ENCODE measurements around the gene PRPF40B. TPM values are rescaled to one million over a fixed set of nuclear protein-coding genes. Genes with fewer than 3 reads are reported as not detected.
A peak's percentile ranks its signal among the peaks of the same experiment; 100 is the strongest.
"Not testable (repeated sequence)": the region's sequence is repeated elsewhere in the genome, so short reads cannot be mapped to it uniquely, and the experiment has no call there.

PRPF40B gene
- total RNA-seq, 1 experiment from 2014 or later = 6.6 TPM

- no peak for DNase-seq (ENCODE audit: low read depth)
These were observed 14.1 kb upstream of the PRPF40B start for GRCh38 chr12:49609059-49609874.

GRCh38 chr12:49609875-49610154 lies 13.5 kb upstream of the PRPF40B start:
- DNase-seq (ENCODE audit: low read depth) = peak; percentile 74

- not testable (repeated sequence) for DNase-seq (ENCODE audit: low read depth)
These were observed 12.6 kb upstream of the PRPF40B start for GRCh38 chr12:49610785-49611184.

DNA sequence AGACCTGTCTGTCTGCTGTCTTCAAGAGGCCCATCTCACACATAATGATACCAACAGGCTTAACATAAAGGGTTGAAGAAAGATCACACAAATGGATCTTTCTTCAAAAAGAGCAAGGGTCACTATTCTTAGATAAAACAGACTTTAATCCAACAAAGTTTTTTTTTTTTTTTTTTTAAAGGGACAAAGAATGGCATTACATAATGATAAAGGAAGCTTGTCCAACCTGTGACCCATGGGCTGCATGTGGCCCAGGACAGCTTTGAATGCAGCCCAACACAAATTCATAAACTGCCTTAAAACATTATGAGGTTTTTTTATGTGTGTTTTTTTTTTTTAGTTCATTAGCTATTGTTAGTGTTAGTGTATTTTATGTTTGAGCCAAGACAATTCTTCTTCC lies 11.2 kb upstream of the PRPF40B start:
- no peak for DNase-seq (ENCODE audit: low read depth)

GRCh38 chr12:49615725-49616124 lies 7.6 kb upstream of the PRPF40B start:
- peak; percentile 66 for DNase-seq (ENCODE audit: low read depth)

- no peak for DNase-seq (ENCODE audit: low read depth)
These were observed 6.7 kb upstream of the PRPF40B start for GRCh38 chr12:49616533-49617219.

DNA sequence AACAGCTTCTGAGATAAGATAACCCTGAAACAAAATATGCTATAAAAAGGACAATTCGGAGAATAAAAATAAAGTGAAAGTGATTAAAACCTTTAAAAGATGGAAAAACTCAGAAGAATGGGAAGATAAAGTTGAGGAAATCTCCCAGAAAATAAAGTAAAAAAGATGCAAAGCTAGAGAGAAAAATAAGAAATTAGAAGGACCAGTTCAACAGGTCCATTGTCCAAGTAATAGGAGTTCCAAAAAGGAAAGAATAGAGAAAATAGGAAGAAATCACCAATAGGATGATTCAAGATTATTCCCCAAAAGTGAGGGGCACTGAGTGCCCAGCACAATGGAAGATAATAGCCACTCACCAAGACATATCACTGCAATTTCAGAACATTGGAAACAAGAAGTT lies 4.8 kb upstream of the PRPF40B start:
- DNase-seq (ENCODE audit: low read depth) = no peak

DNA sequence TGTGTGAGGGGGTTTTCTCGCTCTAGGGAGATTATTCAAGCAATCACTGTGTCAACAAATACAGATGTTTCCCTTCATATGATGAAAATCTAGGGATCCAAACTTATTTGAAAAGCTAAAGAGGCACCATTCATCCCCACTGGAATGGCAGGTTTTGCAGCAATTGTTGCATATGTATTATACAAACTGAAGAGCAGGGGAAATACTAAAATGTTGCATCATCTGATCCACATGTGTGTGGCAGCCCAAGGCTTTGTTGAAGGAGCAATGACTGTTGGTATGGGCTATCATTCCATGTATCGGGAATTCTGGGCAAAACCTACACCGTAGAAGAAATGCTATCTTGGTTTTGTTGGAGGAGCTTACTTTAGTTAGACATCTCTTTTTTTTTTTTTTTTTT lies 4.1 kb upstream of the PRPF40B start:
- DNase-seq (ENCODE audit: low read depth) = no peak

DNA sequence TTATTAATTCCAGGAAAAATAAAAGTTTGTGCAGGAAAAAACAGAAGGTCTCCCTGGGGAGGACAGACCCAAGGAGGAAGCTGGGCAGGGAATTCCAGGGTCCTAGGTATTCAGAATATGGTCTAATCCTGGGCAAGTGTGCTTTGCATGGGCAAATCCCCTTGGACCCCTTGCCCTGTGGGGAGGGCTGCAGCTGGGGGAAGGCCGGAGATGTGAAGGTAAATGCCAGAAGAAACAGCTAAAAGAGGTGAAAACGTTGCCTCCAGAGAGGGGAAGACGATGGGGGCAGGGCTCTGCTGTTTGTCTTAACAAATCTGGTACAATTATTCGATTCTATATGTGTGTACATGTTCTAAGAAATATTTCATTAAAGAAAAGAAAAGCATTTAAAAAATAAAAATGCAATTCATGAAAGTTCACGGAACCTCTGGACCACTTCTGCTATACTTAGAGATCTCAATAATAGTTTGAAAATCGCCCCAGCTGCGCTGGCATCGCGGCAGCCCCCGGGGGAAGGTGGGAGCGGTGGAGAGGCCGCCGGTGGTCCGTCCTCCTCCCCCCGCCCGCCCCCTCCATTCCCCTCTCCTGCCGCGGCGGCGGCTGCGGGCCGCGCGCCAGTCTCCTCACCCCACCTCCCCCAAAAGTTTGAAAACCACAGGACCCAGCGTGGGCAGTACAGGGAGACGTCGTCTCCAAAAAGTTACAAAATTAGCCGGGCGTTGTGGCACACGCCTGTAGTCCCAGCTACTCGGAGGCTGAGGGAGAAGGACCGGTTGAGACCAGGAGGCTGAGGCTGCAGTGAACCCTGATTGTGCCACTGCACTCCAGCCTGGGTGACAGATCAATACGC lies 1.5 kb upstream of the PRPF40B start:
- DNase-seq (ENCODE audit: low read depth) = peak; percentile 25

DNA sequence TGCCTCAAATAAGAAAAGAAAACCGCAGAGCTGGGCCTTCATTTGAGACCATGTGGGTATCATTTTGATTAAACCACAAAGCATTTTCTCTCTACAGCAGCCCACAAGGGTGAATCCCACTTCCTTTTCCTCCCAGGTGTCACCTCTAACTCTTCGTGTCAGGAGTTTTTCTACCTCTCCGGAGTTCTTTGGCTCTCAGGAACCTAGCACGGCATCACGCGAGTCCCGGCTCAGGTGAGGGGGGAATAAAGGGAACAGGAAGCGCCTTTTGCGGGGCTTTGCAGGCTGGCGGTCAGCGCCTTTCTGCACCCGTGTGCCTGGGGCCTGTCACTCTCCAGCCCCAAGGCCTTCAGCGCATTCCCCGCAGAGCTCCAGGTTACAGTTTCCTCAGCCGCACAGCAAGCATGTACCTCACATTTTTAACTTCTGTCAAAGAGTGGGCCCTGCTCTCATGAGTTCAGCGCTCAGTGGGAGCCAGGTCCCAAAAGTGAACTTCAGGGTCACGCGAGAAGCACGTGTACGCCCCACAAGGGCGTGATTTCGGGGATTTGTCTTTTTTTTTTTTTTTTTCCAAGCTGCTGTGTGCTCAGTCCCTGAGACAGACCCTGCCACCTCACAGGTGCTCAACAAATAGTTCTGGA lies 740 bp upstream of the PRPF40B start:
- DNase-seq (ENCODE audit: low read depth) = no peak

GRCh38 chr12:49624921-49625577 lies 1.7 kb downstream of the PRPF40B start:
- peak; percentile 60 for DNase-seq (ENCODE audit: low read depth)

- DNase-seq (ENCODE audit: low read depth) = no peak
These were observed 2.9 kb downstream of the PRPF40B start for GRCh38 chr12:49626169-49626835.

- no peak for DNase-seq (ENCODE audit: low read depth)
These were observed 3.5 kb downstream of the PRPF40B start for GRCh38 chr12:49626836-49627235.

GRCh38 chr12:49627752-49628360 lies 4.5 kb downstream of the PRPF40B start:
- DNase-seq (ENCODE audit: low read depth) = peak; percentile 74

DNA sequence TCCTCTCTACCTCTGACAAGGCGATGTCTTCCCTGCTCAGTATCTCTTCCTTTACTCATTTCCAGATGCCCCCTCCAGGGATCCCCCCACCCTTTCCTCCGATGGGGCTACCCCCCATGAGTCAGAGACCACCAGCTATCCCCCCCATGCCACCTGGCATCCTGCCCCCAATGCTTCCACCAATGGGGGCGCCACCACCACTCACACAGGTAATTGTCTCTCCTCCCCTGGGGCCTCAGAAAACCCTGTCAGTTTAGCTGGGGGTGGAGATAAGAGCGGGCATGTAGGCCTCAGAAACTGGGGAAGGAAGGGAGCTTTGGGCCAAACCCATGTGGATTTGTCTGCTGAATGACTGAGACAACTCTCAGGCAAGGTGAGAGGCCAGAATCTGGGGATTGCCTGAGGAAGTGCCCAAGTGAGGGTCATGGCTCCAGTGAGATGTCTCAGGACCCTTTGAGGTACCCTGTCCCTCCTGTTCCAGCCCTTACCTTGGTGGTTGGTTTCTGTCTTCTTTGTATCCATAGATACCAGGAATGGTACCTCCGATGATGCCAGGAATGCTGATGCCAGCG lies 8.1 kb downstream of the PRPF40B start:
- DNase-seq (ENCODE audit: low read depth) = no peak

DNA sequence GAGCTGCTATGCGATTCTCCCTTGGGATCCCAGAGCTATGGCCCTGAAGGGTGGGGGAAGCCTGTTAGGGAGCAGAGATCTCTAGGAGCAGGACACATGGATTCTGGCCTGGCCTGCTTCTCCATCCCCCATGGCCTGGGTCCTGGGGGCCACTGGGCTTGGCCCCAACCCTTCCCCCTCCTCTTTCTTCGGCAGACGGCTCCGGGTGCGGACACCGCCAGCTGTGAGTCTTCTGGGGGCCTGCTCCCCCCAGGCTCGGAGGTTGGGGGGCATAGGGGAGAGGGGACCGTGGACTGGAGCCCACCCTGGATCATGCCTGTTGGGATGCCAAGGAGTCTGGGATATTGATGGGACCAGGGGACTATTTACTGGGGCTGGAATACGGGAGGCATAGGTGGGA lies 9.0 kb downstream of the PRPF40B start:
- no peak for DNase-seq (ENCODE audit: low read depth)

DNA sequence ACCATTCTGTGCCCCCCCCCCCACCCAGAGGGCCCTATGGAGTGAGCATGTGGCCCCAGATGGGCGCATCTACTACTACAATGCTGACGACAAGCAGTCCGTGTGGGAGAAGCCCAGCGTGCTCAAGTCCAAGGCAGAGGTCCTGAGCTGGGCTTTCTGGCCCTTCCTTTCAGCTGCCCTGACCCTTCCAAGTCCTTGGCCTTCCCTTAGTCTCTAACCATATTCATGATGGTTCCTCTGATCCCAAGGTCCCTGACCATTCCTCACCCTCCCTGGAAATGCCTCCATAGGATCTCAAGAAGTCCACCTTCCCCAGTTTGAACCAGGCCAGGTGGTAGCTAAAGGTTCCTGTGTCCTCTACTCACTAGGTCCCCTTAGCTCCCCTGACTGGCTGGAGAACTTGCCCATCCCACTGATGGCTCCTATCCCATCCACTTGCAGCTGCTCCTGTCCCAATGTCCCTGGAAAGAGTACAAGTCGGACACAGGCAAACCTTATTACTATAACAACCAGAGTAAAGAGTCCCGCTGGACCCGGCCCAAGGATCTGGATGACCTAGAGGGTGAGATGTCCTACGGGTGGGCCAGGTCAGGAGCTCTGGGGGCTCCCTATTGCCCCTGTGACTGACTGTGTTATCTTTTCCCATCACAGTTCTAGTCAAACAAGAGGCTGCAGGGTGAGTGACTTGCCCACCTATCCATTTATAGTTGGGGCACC lies 9.8 kb downstream of the PRPF40B start:
- no peak for DNase-seq (ENCODE audit: low read depth)

- DNase-seq (ENCODE audit: low read depth) = no peak
These were observed 10.5 kb downstream of the PRPF40B start for GRCh38 chr12:49633703-49634345.

- no peak for DNase-seq (ENCODE audit: low read depth)
These were observed 11.7 kb downstream of the PRPF40B start for GRCh38 chr12:49635036-49635435.

All from RPMI7951 (cell line).